HG02763 (cell line): Measurements from ENCODE around the gene SPAM1.
"Not testable (repeated sequence)": the region's sequence is repeated elsewhere in the genome, so short reads cannot be mapped to it uniquely, and the experiment has no call there.

Experiments
- ATAC-seq: cut with Tn5 transposase; IDR thresholded peaks from one replicate; pipeline ENCODE4 v1.9.1; 2021; ENCODE audit warnings: mild to moderate bottlenecking, moderate library complexity; ENCODE audit not compliant: unreplicated experiment

SPAM1 gene

GRCh38 chr7:123924941-123925340, at the start of gene SPAM1:
Gene SPAM1, plus strand, starts transcription at chr7:123925241. Its CDS starts 28,330 bp downstream, at chr7:123953571.
- ATAC-seq, result no peak

- no peak for ATAC-seq
These were observed 48.3 kb upstream of the SPAM1 start for GRCh38 chr7:123876557-123877256.

- no peak for ATAC-seq
These were observed 45.4 kb upstream of the SPAM1 start for GRCh38 chr7:123879628-123880027.

- ATAC-seq, result no peak
These were observed 43.7 kb upstream of the SPAM1 start for GRCh38 chr7:123881300-123881699.

GRCh38 chr7:123883154-123883553, 41.9 kb upstream of the SPAM1 start:
- no peak for ATAC-seq

- ATAC-seq, result no peak
These were observed 36.8 kb upstream of the SPAM1 start for GRCh38 chr7:123888192-123888591.

GRCh38 chr7:123894753-123895152, 30.3 kb upstream of the SPAM1 start:
- not testable (repeated sequence) for ATAC-seq

GRCh38 chr7:123901101-123901500, 23.9 kb upstream of the SPAM1 start:
- ATAC-seq, result no peak

- ATAC-seq, result no peak
These were observed 19.3 kb upstream of the SPAM1 start for GRCh38 chr7:123905714-123906113.

GRCh38 chr7:123916240-123916724, 8.8 kb upstream of the SPAM1 start:
- no peak for ATAC-seq

- no peak for ATAC-seq
These were observed 7.2 kb upstream of the SPAM1 start for GRCh38 chr7:123917878-123918277.

- no peak for ATAC-seq
These were observed 6.7 kb upstream of the SPAM1 start for GRCh38 chr7:123918309-123918708.

- no peak for ATAC-seq
These were observed 1.4 kb upstream of the SPAM1 start for GRCh38 chr7:123923599-123923998.

GRCh38 chr7:123929107-123929506, 4.1 kb downstream of the SPAM1 start:
- ATAC-seq, result no peak

GRCh38 chr7:123929655-123930054, 4.6 kb downstream of the SPAM1 start:
- ATAC-seq, result no peak

- ATAC-seq, result no peak
These were observed 10.7 kb downstream of the SPAM1 start for GRCh38 chr7:123935436-123936381.

GRCh38 chr7:123936388-123936787, 11.3 kb downstream of the SPAM1 start:
- no peak for ATAC-seq

GRCh38 chr7:123939784-123940183, 14.7 kb downstream of the SPAM1 start:
- no peak for ATAC-seq

GRCh38 chr7:123941391-123942180, 16.5 kb downstream of the SPAM1 start:
- ATAC-seq, result no peak

- no peak for ATAC-seq
These were observed 19.4 kb downstream of the SPAM1 start for GRCh38 chr7:123944395-123944794.

GRCh38 chr7:123945938-123946337, 20.9 kb downstream of the SPAM1 start:
- no peak for ATAC-seq
